NCI-H146 treated with DMSO at 0.1 percent for 48 hours (cell line): ENCODE results near the gene GLYATL3.

Experiments
- DNase-seq: peaks from one replicate; lab custom pipeline; 2025; ENCODE audit not compliant: unreplicated experiment; lab: John Stamatoyannopoulos, UW

GLYATL3 gene

DNA sequence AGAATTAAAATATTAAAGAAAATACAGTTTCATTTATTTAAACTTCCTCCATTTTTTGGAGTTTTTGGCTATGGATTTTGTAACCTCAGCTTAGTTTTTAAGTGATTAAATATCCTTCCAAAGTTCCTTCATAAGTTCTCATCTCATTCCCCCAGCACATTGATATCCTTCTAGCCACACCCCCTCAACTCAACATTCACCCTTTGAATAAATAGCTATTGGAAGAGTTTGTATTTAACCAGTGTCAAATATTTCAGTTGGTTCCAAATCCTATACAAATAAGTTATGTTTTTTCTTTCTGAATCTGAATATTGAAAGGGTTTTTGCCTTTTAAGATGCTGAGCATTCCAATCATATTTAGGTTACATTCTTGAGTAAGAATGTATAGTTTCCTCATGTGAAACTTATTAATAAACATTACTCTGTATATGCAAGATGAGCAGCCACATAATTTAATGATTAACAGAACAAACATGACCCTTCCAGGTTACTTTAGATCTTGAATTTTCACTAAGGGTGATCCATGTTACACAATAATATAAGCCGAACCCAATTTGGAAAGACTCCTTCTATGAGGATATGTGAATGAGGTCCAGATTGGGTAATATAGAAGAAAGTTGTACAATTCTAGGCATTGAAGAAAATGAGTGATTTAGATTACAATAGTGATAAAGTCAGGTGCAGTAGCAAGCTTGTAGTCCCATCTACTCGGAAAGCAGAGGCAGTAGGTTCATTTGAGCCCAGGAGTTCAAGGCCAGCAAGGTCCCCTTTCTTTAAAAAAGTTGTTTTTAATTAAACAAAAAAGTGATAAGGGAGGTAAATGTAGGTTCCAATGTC is 13.6 kb downstream of the GLYATL3 start:
- DNase-seq = no peak

GRCh38 chr6:49514571-49515484 is 15.1 kb downstream of the GLYATL3 start:
- DNase-seq = no peak

- DNase-seq = no peak
Observed at GRCh38 chr6:49515485-49516146, 15.9 kb downstream of the GLYATL3 start.

DNA sequence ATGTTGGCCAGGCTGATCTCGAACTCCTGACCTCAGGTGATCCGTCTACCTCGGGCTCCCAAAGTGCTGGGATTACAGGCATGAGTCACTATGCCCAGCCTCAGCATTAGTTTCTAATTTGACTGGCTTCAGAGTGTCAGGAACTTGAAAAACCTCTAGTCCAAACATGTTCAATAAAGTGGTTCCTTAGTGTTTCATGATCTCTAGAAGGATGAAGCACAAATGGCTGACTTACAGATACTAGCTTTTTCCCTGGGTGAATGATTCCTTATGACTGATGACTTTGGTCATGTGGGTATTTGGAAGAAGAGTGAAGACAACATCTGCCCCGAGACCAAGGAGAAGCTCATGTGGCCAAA is 16.4 kb downstream of the GLYATL3 start:
- no peak for DNase-seq

GRCh38 chr6:49517919-49518318 is 18.2 kb downstream of the GLYATL3 start:
- DNase-seq = no peak

DNA sequence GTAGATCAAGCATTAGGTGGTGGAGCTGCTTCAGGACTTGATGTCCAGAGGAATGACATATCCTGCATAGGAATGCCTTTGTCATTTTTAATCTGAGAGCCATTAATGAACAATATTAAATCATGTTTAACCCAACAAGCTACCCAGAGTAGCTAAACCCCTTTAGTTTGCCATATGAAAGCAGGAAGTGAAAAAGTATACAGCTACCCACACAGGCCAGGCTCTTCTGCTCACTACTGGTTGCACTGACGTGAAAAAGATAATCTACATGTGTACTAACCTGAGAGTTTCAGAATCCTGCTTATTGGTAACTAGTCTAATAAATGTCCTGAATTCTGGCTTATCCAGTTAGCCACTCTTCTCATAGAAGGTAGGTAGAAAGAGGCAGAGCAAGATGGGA is 19.9 kb downstream of the GLYATL3 start:
- DNase-seq = no peak

GRCh38 chr6:49522710-49523593 is 23.2 kb downstream of the GLYATL3 start:
- peak; percentile 56 for DNase-seq

DNA sequence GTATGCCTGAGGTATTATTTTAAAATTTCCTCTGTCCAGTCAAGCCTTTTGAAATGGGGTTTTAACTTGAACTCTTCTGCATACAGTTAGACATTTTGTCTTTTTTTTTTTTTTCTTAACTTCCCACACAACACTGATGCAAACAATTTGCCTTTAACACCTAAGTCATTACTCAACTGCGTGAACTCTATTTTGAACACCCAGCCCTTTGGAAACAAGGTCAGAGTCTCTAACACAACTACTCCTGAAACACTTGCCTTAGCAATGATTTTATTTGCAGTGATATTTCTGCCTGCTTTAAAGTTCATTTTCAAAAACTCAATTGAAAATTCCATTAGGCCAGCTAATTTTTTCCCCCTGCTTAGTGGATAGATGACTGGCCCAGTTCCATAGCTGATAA is 24.2 kb downstream of the GLYATL3 start:
- DNase-seq = no peak

GRCh38 chr6:49524541-49524940 is 24.8 kb downstream of the GLYATL3 start:
- DNase-seq = no peak

DNA sequence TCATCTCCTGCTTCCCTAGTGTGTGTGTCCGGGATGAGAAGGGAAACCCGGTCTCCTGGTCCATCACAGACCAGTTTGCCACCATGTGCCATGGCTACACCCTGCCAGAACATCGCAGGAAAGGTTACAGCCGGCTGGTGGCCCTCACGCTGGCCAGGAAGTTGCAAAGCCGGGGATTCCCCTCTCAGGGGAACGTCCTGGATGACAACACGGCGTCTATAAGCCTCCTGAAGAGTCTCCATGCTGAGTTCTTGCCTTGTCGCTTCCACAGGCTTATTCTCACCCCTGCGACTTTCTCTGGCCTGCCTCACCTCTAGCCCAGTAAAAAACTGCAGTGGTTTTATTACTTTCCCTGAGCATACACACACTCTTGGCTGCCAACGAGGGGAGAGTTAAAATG is 26.9 kb downstream of the GLYATL3 start:
- no peak for DNase-seq

- DNase-seq = no peak
Observed at GRCh38 chr6:49527320-49527719, 27.6 kb downstream of the GLYATL3 start.

DNA sequence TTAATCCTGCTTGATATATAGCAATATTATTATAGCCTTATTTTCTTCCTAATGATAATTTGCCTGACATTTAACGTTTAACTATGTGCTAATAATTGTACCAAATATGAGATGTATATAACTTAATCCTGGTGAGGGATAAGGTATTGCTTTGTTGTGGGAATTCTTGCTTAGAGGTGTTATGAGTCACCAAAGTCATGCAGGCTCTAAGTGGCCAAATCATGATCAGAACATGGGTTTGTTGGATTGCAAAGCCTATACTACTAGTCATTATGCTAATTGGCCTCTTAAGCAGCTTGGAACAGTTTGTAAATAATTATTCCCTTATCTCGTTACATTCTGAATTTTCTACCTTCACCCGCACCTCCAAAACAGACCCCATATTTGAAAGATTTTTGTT is 28.8 kb downstream of the GLYATL3 start:
- no peak for DNase-seq

DNA sequence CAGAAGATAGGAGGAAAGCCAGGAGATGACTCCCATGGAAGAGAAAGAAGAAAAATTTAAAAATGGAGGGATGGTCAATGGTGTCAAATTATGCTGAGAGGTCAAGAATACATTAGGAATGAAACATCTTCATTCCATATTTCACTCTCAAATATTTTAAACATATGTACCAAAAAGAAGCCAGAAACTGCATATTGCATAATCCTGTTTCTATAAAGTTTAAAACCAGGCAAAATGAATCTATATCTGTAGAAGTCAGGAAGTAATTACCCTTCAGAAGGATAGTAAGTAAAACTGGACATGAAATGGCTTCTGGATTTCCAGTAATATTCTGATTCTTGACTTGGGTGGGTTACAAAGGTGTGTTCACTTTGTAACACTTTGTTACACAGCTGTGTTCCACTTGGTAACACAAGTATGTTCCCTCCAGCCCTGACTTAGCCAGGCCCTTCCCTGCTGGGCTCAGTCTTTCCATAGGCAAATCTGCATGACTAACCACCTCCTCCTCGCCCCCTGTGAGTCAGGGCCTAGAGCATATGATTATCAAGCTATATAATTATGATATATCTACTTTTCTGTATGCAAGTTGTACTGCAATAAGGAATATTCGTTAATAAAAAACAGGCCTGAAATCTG is 30.5 kb downstream of the GLYATL3 start:
- no peak for DNase-seq

DNA sequence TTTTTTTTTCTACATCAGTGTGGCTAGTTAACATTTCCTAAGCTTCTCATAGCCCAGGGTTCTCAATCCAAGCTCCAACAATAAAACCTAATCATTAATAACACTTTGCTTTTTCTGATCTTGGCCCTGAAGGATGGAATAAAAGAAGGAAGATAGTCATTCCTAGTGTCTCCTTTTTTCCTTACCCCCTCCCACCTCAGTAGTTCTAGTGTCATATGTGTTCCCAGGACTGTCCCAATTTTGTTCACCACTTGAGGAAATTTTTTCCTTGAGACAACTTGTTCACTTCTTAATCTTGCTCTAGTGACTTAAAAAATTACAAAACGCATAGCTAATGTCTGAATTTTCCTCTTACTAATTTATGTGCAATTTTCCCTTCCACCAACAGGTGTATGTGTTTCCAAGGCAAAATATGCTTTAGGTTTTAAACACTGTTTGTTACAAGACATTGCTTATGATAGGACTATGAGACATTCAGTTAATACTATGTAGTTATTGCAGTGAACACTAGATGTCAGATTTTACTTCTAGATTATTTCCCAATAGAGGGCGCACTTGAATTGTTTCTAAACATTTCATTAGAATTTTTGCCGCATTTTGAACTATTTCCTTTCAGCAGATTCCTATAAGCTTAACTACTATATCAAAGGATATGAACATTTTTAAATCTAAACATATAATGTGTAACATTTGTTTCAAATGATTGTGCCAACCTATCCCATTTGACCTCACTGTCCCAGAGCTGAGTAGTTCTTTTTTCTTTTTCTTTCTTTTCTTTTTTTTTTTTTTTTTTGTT is 32.2 kb downstream of the GLYATL3 start:
- peak; percentile 53 for DNase-seq

DNA sequence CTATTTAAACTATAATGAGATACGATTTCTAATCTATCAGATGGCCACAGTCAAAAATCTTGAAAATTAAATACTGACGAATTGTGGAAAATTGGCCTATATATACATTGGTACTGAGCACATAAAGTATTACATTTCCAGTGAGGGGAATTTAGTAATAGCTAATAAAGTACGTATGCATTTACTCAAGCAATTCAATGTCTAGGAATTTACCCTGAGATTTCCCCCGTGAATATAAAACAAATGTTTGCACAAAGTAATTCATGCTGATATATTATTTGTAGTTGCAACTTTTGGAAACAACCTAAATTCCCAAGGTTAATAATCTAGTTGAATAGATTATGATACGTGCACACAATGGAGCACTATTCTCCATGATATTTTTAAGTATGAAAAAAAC is 36.1 kb downstream of the GLYATL3 start:
- no peak for DNase-seq

GRCh38 chr6:49539102-49539501 is 39.4 kb downstream of the GLYATL3 start:
- no peak for DNase-seq

DNA sequence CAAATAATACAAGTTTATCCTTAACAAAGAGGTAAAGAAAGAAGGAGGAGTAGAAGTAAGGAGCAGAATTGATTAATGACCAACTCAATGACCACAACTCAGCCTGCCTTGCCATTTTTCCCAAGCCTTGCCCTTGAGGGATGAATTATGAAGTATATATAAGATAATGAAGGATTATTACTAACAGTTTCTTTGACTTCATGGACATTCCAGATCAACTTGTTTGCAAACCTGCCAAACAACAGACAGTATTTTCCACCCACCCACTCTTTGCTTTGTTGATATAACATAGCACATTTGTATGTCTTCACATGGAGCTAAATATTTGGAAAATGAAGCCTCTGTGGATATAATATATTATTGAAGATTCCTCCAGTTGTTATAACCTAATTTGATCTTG is 40.9 kb downstream of the GLYATL3 start:
- no peak for DNase-seq

GRCh38 chr6:49541210-49541724 is 41.5 kb downstream of the GLYATL3 start:
- no peak for DNase-seq

DNA sequence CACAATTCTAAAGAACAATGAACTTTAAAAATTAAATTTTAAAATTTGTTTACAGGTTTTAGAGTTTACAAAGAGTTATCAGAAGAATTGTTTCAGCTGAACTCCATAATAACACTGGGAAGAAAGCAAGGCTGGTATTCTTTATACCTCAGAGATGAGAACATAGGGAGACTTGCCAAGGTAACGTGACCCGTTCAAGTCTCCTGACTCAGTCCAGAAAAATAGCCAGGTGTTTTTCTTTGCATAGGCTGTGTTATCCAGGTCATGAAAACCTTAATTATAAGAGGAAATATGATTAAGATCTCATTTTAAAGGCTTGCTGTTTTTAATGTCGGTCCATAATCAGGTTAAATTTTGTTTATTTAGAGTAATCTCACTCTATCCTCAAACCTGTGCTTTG is 42.2 kb downstream of the GLYATL3 start:
- no peak for DNase-seq
